NCI-H345 (cell line): ENCODE measurements around the gene TM7SF3.

Experiments used
- DNase-seq: peaks from one replicate; lab custom pipeline; 2025; lab: John Stamatoyannopoulos, UW

Gene TM7SF3

GRCh38 chr12:26928661-26929060 lies 85.5 kb downstream of the TM7SF3 start:
- DNase-seq: no peak
